HepG2 (cell line): ENCODE data around the gene CD7. TPM values are rescaled to one million over a fixed set of nuclear protein-coding genes. Genes with fewer than 3 reads are reported as not detected.

ENCODE experiments used
- AHR ChIP-seq: IDR thresholded peaks from 2 replicates; pipeline ENCODE4 v1.6.1; 2018; ENCODE audit warnings: missing genetic modification reagents, missing compliant biosample characterization
- CBX5 ChIP-seq: sonication (generic); formaldehyde crosslinking; IDR thresholded peaks from 2 replicates; pipeline ENCODE4 v1.4.0; 2020; ENCODE audit warnings: missing genetic modification reagents, borderline replicate concordance
- CEBPZ ChIP-seq: IDR thresholded peaks from 2 replicates; pipeline ENCODE4 v1.6.1; 2012; ENCODE audit warnings: low read length, improper control_type of control experiment
- CREM ChIP-seq, 2 experiments: sonication (generic) in 1 of 2; formaldehyde crosslinking in 1 of 2; IDR thresholded peaks; 2 replicates each; pipeline versions ENCODE4 v1.4.0 to v1.6.1; 2016 to 2020; ENCODE audit warnings: antibody characterized with exemption in 1 of 2, mild to moderate bottlenecking in 1 of 2, missing genetic modification reagents in 1 of 2
- DDIT3 ChIP-seq: sonication (generic); formaldehyde crosslinking; IDR thresholded peaks from 2 replicates; pipeline ENCODE4 v1.4.0; 2020; ENCODE audit warnings: mild to moderate bottlenecking, missing genetic modification reagents
- DMTF1 ChIP-seq: sonication (generic); formaldehyde crosslinking; IDR thresholded peaks from 2 replicates; pipeline ENCODE4 v1.4.0; 2020; ENCODE audit warnings: mild to moderate bottlenecking, missing genetic modification reagents
- FOXA1 ChIP-seq, 2 experiments: fragments of 450-650 bp in 1 of 2; sonication (generic) in 1 of 2; formaldehyde crosslinking in 1 of 2; IDR thresholded peaks; 2 replicates each; pipeline versions ENCODE4 v1.4.0 to v1.6.1; 2016 to 2020; ENCODE audit warnings: missing genetic modification reagents in 1 of 2
- NFIB ChIP-seq: sonication (generic); formaldehyde crosslinking; IDR thresholded peaks from 2 replicates; pipeline ENCODE4 v1.9.0; 2021; ENCODE audit warnings: missing genetic modification reagents, mild to moderate bottlenecking, borderline replicate concordance
- SALL1 ChIP-seq: sonication (generic); formaldehyde crosslinking; IDR thresholded peaks from 2 replicates; pipeline ENCODE4 v1.8.0; 2022; ENCODE audit warnings: mild to moderate bottlenecking, missing genetic modification reagents
- SAP130 ChIP-seq: IDR thresholded peaks from 2 replicates; pipeline ENCODE4 v1.6.1; 2016; ENCODE audit warnings: low read depth
- SIN3A ChIP-seq: IDR thresholded peaks from 2 replicates; pipeline ENCODE4 v1.6.1; 2011; ENCODE audit warnings: low read depth, mild to moderate bottlenecking, control low read depth, low read length, borderline replicate concordance
- SRY ChIP-seq: sonication (generic); formaldehyde crosslinking; IDR thresholded peaks from 2 replicates; pipeline ENCODE4 v1.8.0; 2022; ENCODE audit warnings: mild to moderate bottlenecking, missing genetic modification reagents
- ZBTB14 ChIP-seq: sonication (generic); formaldehyde crosslinking; IDR thresholded peaks from 2 replicates; pipeline ENCODE4 v1.4.0; 2020; ENCODE audit warnings: missing genetic modification reagents
- ZBTB38 ChIP-seq: sonication (generic); formaldehyde crosslinking; IDR thresholded peaks from 2 replicates; pipeline ENCODE4 v1.5.1; 2020; ENCODE audit warnings: mild to moderate bottlenecking, missing genetic modification reagents
- ZNF20 ChIP-seq: sonication (generic); formaldehyde crosslinking; IDR thresholded peaks from 2 replicates; pipeline ENCODE4 v1.4.0; 2020; ENCODE audit warnings: mild to moderate bottlenecking, moderate library complexity, missing genetic modification reagents
- ZNF468 ChIP-seq: sonication (generic); formaldehyde crosslinking; IDR thresholded peaks from 2 replicates; pipeline ENCODE4 v1.8.0; 2022; ENCODE audit warnings: mild to moderate bottlenecking, moderate library complexity, missing genetic modification reagents
- ZNF580 ChIP-seq: IDR thresholded peaks from 2 replicates; pipeline ENCODE4 v1.6.1; 2016; ENCODE audit warnings: low read depth, borderline replicate concordance
- ZNF598 ChIP-seq: sonication (generic); formaldehyde crosslinking; IDR thresholded peaks from 2 replicates; pipeline ENCODE4 v1.5.1; 2020; ENCODE audit warnings: mild to moderate bottlenecking, missing genetic modification reagents, borderline replicate concordance
- ZNF691 ChIP-seq: sonication (generic); formaldehyde crosslinking; IDR thresholded peaks from 2 replicates; pipeline ENCODE4 v1.4.0; 2020; ENCODE audit warnings: missing genetic modification reagents, low read depth, mild to moderate bottlenecking, borderline replicate concordance
- ZNF878 ChIP-seq: sonication (generic); formaldehyde crosslinking; IDR thresholded peaks from 2 replicates; pipeline ENCODE4 v1.8.1; 2023; ENCODE audit warnings: mild to moderate bottlenecking, missing genetic modification reagents, moderate library complexity
- polyA plus RNA-seq, 8 experiments: library from polyadenylated mRNA; depleted of rRNA in 3 of 8; stranded (reverse) in 7 of 8; unstranded in 1 of 8; fragments of >200 nt; fragmentation: Illumina TruSeq in 4 of 8; extraction: Trizol in 4 of 8; gene quantifications; 2 replicates each; pipeline versions ENCODE4 v1.2.1 to v1.2.3, GENCODE V29; 2011 to 2016; ENCODE audit warnings: low read depth in 4 of 8, missing spikeins in 1 of 8, mixed read lengths in 1 of 8; ENCODE audit not compliant: insufficient read depth in 1 of 8
- total RNA-seq, 5 experiments: library from RNA; depleted of rRNA; stranded (reverse); fragments of >200 nt; fragmentation: Illumina TruSeq; extraction: Trizol; gene quantifications; 2 replicates each; pipeline ENCODE4 v1.2.3, GENCODE V29; 2016; ENCODE audit warnings: low read depth in 1 of 5

CD7 gene
- total and polyA plus RNA-seq, 2 of the 13 experiments (the other 11 are each of a cell fraction or from before 2014, with no cell fraction given) = 67.6 to 76.4 TPM

GRCh38 chr17:82292251-82293154 is 24.9 kb downstream of the CD7 start (continued):
- TF ChIP-seq ZBTB38 (CRISPR knock-in tag) = peak; percentile 78; the same call in 1 of the 2 replicates
- TF ChIP-seq ZBTB14 (CRISPR knock-in tag) = no peak
- no peak for TF ChIP-seq ZNF691 (CRISPR knock-in tag)
- TF ChIP-seq SAP130 = peak; percentile 90
- TF ChIP-seq CBX5 (CRISPR knock-in tag) = no peak; the same call in 1 of the 2 replicates
- peak; percentile 84; the same call in 1 of the 2 replicates for TF ChIP-seq ZNF598
- TF ChIP-seq AHR (CRISPR knock-in tag) = 0 out of 2 replicates have a peak, but pooled peaks have one; percentile 49
- peak; percentile 37 for TF ChIP-seq CREM (IDR thresholded peaks at IDR 0.05)
- TF ChIP-seq CREM (CRISPR knock-in tag; IDR thresholded peaks at IDR 0.05) = no peak
- no peak for TF ChIP-seq ZNF468 (CRISPR knock-in tag)
- peak; percentile 67; the same call in 1 of the 2 replicates for TF ChIP-seq ZNF580 (CRISPR knock-in tag)
- TF ChIP-seq FOXA1 (IDR thresholded peaks at IDR 0.05) = no peak
- no peak for TF ChIP-seq FOXA1 (CRISPR knock-in tag; IDR thresholded peaks at IDR 0.05)
- TF ChIP-seq ZNF878 = no peak
- no peak for TF ChIP-seq ZNF20 (CRISPR knock-in tag)
- peak; percentile 95 for TF ChIP-seq SIN3A
- no peak for TF ChIP-seq NFIB
- TF ChIP-seq DDIT3 (CRISPR knock-in tag) = no peak
- TF ChIP-seq DMTF1 (CRISPR knock-in tag) = no peak
- TF ChIP-seq SRY (CRISPR knock-in tag) = peak; percentile 94
- TF ChIP-seq CEBPZ = no peak
- TF ChIP-seq SALL1 (CRISPR knock-in tag) = peak; percentile 83
